Endothelial cell of umbilical vein (primary cell): ENCODE results near the gene UBASH3B.

ENCODE experiments used
- JUN ChIP-seq: IDR thresholded peaks from 2 replicates; pipeline ENCODE4 v1.6.1; 2011; ENCODE audit warnings: borderline replicate concordance, low read depth; ENCODE audit not compliant: insufficient read length, insufficient read depth
- MYC ChIP-seq: IDR thresholded peaks from one replicate; pipeline ENCODE4 v1.6.1; 2011; ENCODE audit warnings: mild to moderate bottlenecking, low read depth, low read length
- POLR2A ChIP-seq: IDR thresholded peaks from 2 replicates; pipeline ENCODE4 v1.6.1; 2012; ENCODE audit warnings: low read depth, mild to moderate bottlenecking, control low read depth, low read length
- TF ChIP-seq, protein P1 (sequence below), 2 donors: IDR thresholded peaks; 1 replicate in 1 of 2; 2 replicates in 1 of 2; pipeline ENCODE4 v1.5.1; 2011; ENCODE audit warnings: low read length in 2 of 2, mild to moderate bottlenecking in 2 of 2, moderate library complexity in 2 of 2, control low read depth in 1 of 2, inconsistent platforms in 1 of 2, low read depth in 1 of 2; ENCODE audit not compliant: insufficient read depth in 1 of 2; ENCODE audit errors: extremely low read depth in 1 of 2
- TF ChIP-seq, protein P2 (sequence below): IDR thresholded peaks from 2 replicates; pipeline ENCODE4 v1.6.1; 2011; ENCODE audit not compliant: insufficient read depth, insufficient read length

GRCh38 chr11:122808478-122808869 lies 153.0 kb downstream of the UBASH3B start:
- TF ChIP-seq, protein P1, sequence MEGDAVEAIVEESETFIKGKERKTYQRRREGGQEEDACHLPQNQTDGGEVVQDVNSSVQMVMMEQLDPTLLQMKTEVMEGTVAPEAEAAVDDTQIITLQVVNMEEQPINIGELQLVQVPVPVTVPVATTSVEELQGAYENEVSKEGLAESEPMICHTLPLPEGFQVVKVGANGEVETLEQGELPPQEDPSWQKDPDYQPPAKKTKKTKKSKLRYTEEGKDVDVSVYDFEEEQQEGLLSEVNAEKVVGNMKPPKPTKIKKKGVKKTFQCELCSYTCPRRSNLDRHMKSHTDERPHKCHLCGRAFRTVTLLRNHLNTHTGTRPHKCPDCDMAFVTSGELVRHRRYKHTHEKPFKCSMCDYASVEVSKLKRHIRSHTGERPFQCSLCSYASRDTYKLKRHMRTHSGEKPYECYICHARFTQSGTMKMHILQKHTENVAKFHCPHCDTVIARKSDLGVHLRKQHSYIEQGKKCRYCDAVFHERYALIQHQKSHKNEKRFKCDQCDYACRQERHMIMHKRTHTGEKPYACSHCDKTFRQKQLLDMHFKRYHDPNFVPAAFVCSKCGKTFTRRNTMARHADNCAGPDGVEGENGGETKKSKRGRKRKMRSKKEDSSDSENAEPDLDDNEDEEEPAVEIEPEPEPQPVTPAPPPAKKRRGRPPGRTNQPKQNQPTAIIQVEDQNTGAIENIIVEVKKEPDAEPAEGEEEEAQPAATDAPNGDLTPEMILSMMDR (IDR thresholded peaks at IDR 0.05; ENCODE audit: extremely low read depth in 1 of 2, insufficient read depth in 1 of 2, low read depth in 1 of 2, low read length in 2 of 2): no peak
- no peak for TF ChIP-seq POLR2A
- TF ChIP-seq, protein P2, sequence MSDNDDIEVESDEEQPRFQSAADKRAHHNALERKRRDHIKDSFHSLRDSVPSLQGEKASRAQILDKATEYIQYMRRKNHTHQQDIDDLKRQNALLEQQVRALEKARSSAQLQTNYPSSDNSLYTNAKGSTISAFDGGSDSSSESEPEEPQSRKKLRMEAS: no peak
- no peak for TF ChIP-seq JUN
- TF ChIP-seq MYC: no peak
